Loucy (cell line): ENCODE measurements around the gene MCF2L2.

Source experiments
- EZH2phosphoT487 ChIP-seq: fragments of 200-600 bp; IDR thresholded peaks from 2 replicates; pipeline ENCODE4 v1.6.1; 2018; ENCODE audit warnings: antibody characterized with exemption, mild to moderate bottlenecking, moderate library complexity, borderline replicate concordance
- TF ChIP-seq, protein P1 (sequence below): fragments of 200-600 bp; sonication (generic); conservative IDR thresholded peaks from 2 replicates; pipeline ENCODE4 v1.5.1; 2014; ENCODE audit warnings: mild to moderate bottlenecking, antibody characterized with exemption, low read length

DNA sequence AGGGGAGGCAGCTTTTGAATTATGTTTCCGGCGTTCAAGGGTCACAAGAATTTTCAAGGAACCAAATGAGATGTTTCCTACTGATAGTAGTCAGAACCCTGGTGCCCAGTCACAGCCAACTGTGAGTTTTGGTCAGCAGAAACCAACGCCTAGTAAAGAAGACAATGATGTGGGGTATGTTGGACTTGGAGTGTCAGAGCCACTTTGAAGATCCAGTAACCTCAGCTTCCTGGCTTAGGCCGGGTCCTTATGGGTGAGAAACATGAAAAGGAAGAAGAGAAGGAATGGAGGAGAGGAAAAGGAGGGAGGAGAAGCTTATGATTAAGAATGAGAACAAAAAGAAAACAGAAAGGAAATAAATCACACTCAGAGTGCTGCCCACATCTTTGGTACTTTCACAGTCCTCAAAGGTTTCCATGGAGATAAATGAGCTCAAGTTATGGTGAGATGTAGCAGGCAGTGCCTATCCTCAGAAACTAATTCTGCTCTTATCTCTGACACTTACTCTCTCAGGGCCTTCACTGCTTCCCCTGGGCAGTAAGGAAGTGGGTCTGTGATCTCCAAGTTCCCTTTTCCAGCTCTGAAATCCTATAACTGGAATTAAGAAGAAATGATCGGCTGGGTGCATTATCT lies 2.0 kb upstream of the MCF2L2 start:
- TF ChIP-seq, protein P1, sequence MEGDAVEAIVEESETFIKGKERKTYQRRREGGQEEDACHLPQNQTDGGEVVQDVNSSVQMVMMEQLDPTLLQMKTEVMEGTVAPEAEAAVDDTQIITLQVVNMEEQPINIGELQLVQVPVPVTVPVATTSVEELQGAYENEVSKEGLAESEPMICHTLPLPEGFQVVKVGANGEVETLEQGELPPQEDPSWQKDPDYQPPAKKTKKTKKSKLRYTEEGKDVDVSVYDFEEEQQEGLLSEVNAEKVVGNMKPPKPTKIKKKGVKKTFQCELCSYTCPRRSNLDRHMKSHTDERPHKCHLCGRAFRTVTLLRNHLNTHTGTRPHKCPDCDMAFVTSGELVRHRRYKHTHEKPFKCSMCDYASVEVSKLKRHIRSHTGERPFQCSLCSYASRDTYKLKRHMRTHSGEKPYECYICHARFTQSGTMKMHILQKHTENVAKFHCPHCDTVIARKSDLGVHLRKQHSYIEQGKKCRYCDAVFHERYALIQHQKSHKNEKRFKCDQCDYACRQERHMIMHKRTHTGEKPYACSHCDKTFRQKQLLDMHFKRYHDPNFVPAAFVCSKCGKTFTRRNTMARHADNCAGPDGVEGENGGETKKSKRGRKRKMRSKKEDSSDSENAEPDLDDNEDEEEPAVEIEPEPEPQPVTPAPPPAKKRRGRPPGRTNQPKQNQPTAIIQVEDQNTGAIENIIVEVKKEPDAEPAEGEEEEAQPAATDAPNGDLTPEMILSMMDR = no peak
- TF ChIP-seq EZH2phosphoT487 = no peak
